SH-SY5Y (cell line): ENCODE measurements around the gene TOMM40L.

Experiments
- GATA2 ChIP-seq: IDR thresholded peaks from 2 replicates; pipeline ENCODE4 v1.6.1; 2011; ENCODE audit warnings: mild to moderate bottlenecking, low read depth, low read length
- GATA3 ChIP-seq: IDR thresholded peaks from 2 replicates; pipeline ENCODE4 v1.6.1; 2011; ENCODE audit warnings: low read depth, mild to moderate bottlenecking, low read length, moderate library complexity

GRCh38 chr1:161261261-161262235 is 35.7 kb downstream of the TOMM40L start:
- TF ChIP-seq GATA3 = no peak
- no peak for TF ChIP-seq GATA2
